Nephron progenitor cell (in vitro differentiated cells): ENCODE measurements around the gene TNIP3.
"Not testable (repeated sequence)": the region's sequence is repeated elsewhere in the genome, so short reads cannot be mapped to it uniquely, and the experiment has no call there.

Source experiments
- DNase-seq: peaks from one replicate; pipeline ENCODE4 v3.0.0; 2021
- H3K27ac Mint-ChIP-seq: 2 replicates; pipeline ENCODE4 v1.8.0; 2021; ENCODE audit warnings: mild to moderate bottlenecking, moderate library complexity, mixed read lengths
- H3K27me3 Mint-ChIP-seq: 2 replicates; pipeline ENCODE4 v1.8.0; 2021; ENCODE audit warnings: mild to moderate bottlenecking, low read depth, mixed read lengths; ENCODE audit not compliant: poor library complexity
- H3K36me3 Mint-ChIP-seq: 2 replicates; pipeline ENCODE4 v1.8.0; 2021; ENCODE audit warnings: low read depth, mixed read lengths
- H3K4me1 Mint-ChIP-seq: 2 replicates; pipeline ENCODE4 v1.8.0; 2021; ENCODE audit warnings: mixed read lengths
- H3K4me3 Mint-ChIP-seq: 2 replicates; pipeline ENCODE4 v1.8.0; 2021; ENCODE audit warnings: mild to moderate bottlenecking, moderate library complexity, mixed read lengths
- H3K9me3 Mint-ChIP-seq: 2 replicates; pipeline ENCODE4 v1.8.0; 2021; ENCODE audit warnings: mild to moderate bottlenecking, moderate library complexity, mixed read lengths
- CTCF ChIP-seq: fragments of 200-600 bp; sonication (generic); IDR thresholded peaks from 2 replicates; pipeline ENCODE4 v1.5.0; 2021; ENCODE audit warnings: antibody characterized with exemption

The TNIP3 gene

GRCh38 chr4:121182296-121182695, 18.2 kb upstream of the TNIP3 start:
- Mint-ChIP-seq H3K9me3 (peaks cover 4% of the 10 kb centered on the region), H3K4me1 (no peaks in the 10 kb centered on the region), H3K27ac (no peak overlapping the region), H3K27me3 (no peaks in the 10 kb centered on the region), H3K4me3 (no peak overlapping the region), H3K36me3 (no peaks in the 10 kb centered on the region)
- no peak for TF ChIP-seq CTCF
- DNase-seq, result no peak

- no peaks in the 10 kb centered on the region for H3K4me1 Mint-ChIP-seq
Measured at GRCh38 chr4:121181493-121181892, 17.4 kb upstream of the TNIP3 start.

GRCh38 chr4:121180558-121180957, 16.4 kb upstream of the TNIP3 start:
- no peaks in the 10 kb centered on the region for H3K36me3 Mint-ChIP-seq
- H3K27ac Mint-ChIP-seq, result no peak overlapping the region
- no peak for TF ChIP-seq CTCF
- no peaks in the 10 kb centered on the region for H3K4me1 Mint-ChIP-seq
- H3K9me3 Mint-ChIP-seq, result peaks cover 4% of the 10 kb centered on the region
- DNase-seq, result no peak
- peaks cover under 1% of the 10 kb centered on the region for H3K27me3 Mint-ChIP-seq
- H3K4me3 Mint-ChIP-seq, result no peak overlapping the region

More at GRCh38 chr4:121181493-121181892, 17.4 kb upstream of the TNIP3 start:
- Mint-ChIP-seq H3K36me3 (no peaks in the 10 kb centered on the region), H3K27me3 (no peaks in the 10 kb centered on the region), H3K4me3 (no peak overlapping the region), H3K27ac (no peak overlapping the region), H3K9me3 (peaks cover 4% of the 10 kb centered on the region)
- no peak for TF ChIP-seq CTCF
- DNase-seq, result no peak

GRCh38 chr4:121177246-121178137, 13.4 kb upstream of the TNIP3 start:
- Mint-ChIP-seq H3K9me3 (no peaks in the 10 kb centered on the region), H3K4me3 (no peak overlapping the region), H3K27me3 (peaks cover 4% of the 10 kb centered on the region), H3K36me3 (no peaks in the 10 kb centered on the region), H3K27ac (no peak overlapping the region), H3K4me1 (no peaks in the 10 kb centered on the region)
- no peak for DNase-seq
- no peak for TF ChIP-seq CTCF

- no peak for DNase-seq
- H3K9me3 Mint-ChIP-seq, result no peaks in the 10 kb centered on the region
- H3K4me1 Mint-ChIP-seq, result no peaks in the 10 kb centered on the region
- no peak for TF ChIP-seq CTCF
- H3K36me3 Mint-ChIP-seq, result no peaks in the 10 kb centered on the region
- H3K27me3 Mint-ChIP-seq, result peaks cover 4% of the 10 kb centered on the region
- H3K4me3 Mint-ChIP-seq, result no peak overlapping the region
- H3K27ac Mint-ChIP-seq, result no peak overlapping the region
Measured at GRCh38 chr4:121176082-121176934, 12.2 kb upstream of the TNIP3 start.

GRCh38 chr4:121171477-121171876, 7.4 kb upstream of the TNIP3 start:
- H3K4me1 Mint-ChIP-seq, H3K36me3 Mint-ChIP-seq, H3K27me3 Mint-ChIP-seq, H3K4me3 Mint-ChIP-seq, H3K9me3 Mint-ChIP-seq, H3K27ac Mint-ChIP-seq, DNase-seq: not testable (repeated sequence)
